ENCODE data around the gene SPATA45.

Gene SPATA45

DNA sequence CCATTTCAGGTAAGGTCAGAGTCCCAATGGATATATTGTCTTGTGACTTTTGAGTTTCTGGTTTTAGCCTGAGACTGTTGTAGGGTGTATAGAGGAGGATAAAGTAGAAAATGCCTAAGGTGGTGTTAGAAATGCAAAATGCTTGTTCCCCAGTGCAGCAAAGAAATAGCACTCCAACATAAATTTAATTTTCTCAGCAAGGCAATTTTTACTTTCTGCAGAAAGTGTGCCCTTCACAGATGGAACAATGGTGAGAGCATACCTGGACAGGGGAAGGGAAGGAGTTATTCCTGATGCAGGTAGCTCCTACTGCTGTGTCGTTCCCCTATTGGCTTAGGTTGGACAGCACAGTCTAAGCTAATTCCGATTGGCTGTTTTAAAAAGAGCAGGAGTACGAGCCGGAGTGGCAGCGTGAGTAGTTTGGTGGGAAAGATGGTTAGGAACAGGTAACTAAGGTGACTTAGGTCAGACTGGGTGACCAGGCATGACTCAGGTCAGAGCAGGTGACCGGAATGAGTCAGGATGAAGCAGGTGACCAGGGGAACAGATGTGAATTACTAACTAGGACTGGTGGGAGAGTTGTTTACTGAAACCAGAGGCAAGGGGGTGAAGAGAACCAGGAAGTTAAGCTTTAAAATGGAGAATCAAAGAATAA is 21.5 kb downstream of the SPATA45 start:
- Histone ChIP-seq H4K20me1 (ENCODE audit: control insufficient read depth, insufficient read depth, low read depth, low read length) (no peaks in the 10 kb centered on the region), H3K4me1 (ENCODE audit: control insufficient read depth, low read length) (peaks cover under 1% of the 10 kb centered on the region)

DNA sequence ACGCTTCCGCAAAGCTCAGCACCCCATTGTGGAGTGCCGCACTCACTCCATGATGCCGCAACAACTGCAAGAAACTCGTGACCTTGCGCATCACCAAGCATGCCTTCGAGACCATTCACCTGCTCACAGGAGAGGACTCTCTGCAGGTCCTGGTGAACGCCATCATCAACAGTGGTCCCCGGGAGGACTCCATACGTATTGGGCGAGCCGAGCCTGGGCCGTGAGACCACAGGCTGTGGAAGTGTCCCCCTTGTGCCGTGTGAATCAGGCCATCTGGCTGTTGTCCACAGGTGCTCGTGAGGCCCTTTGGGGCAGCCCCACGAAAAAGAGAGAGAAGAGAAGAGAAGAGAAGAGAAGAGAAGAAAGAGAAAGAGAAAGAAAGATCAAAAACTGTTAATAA is 23.2 kb downstream of the SPATA45 start:
- Histone ChIP-seq H3K4me1 (ENCODE audit: control insufficient read depth, low read length) (peaks cover 18% of the 10 kb centered on the region), H3K9me3 (ENCODE audit: control insufficient read depth, insufficient read depth, low read length) (peaks cover 15% of the 10 kb centered on the region; the same call in 1 of the 2 replicates), H3K79me2 (ENCODE audit: control insufficient read depth, low read length) (no peaks in the 10 kb centered on the region), H3K27ac (ENCODE audit: low read depth, low read length) (no peak overlapping the region), H3K36me3 (ENCODE audit: control insufficient read depth, low read length) (no peaks in the 10 kb centered on the region), H4K20me1 (ENCODE audit: control insufficient read depth, insufficient read depth, low read depth, low read length) (no peaks in the 10 kb centered on the region), H3K4me2 (ENCODE audit: low read length) (no peak overlapping the region), H3K9me2 (replicated peaks; ENCODE audit: control insufficient read depth, low read length) (no peaks in the 10 kb centered on the region), H3K4me3 (ENCODE audit: low read length) (no peak overlapping the region), H3K27me3 (ENCODE audit: control insufficient read depth, low read length) (no peaks in the 10 kb centered on the region), H3F3A (ENCODE audit: control insufficient read depth, insufficient read depth) (no peaks in the 10 kb centered on the region)
- TF ChIP-seq EZH2phosphoT487 (IDR thresholded peaks at IDR 0.05; ENCODE audit: borderline replicate concordance, low read length): no peak
- TF ChIP-seq, protein P1, sequence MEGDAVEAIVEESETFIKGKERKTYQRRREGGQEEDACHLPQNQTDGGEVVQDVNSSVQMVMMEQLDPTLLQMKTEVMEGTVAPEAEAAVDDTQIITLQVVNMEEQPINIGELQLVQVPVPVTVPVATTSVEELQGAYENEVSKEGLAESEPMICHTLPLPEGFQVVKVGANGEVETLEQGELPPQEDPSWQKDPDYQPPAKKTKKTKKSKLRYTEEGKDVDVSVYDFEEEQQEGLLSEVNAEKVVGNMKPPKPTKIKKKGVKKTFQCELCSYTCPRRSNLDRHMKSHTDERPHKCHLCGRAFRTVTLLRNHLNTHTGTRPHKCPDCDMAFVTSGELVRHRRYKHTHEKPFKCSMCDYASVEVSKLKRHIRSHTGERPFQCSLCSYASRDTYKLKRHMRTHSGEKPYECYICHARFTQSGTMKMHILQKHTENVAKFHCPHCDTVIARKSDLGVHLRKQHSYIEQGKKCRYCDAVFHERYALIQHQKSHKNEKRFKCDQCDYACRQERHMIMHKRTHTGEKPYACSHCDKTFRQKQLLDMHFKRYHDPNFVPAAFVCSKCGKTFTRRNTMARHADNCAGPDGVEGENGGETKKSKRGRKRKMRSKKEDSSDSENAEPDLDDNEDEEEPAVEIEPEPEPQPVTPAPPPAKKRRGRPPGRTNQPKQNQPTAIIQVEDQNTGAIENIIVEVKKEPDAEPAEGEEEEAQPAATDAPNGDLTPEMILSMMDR (IDR thresholded peaks at IDR 0.05; ENCODE audit: low read depth, low read length, poor library complexity, severe bottlenecking): no peak

More for the DNA sequence above, 21.5 kb downstream of the SPATA45 start:
- Histone ChIP-seq H3F3A (ENCODE audit: control insufficient read depth, insufficient read depth) (no peaks in the 10 kb centered on the region), H3K27me3 (ENCODE audit: control insufficient read depth, low read length) (no peaks in the 10 kb centered on the region), H3K9me2 (replicated peaks; ENCODE audit: control insufficient read depth, low read length) (no peaks in the 10 kb centered on the region), H3K27ac (ENCODE audit: low read depth, low read length) (no peak overlapping the region), H3K4me3 (ENCODE audit: low read length) (no peak overlapping the region), H3K4me2 (ENCODE audit: low read length) (no peak overlapping the region), H3K36me3 (ENCODE audit: control insufficient read depth, low read length) (no peaks in the 10 kb centered on the region), H3K79me2 (ENCODE audit: control insufficient read depth, low read length) (no peaks in the 10 kb centered on the region), H3K9me3 (ENCODE audit: control insufficient read depth, insufficient read depth, low read length) (peaks cover 15% of the 10 kb centered on the region; the same call in 1 of the 2 replicates)
- TF ChIP-seq EZH2phosphoT487 (IDR thresholded peaks at IDR 0.05; ENCODE audit: borderline replicate concordance, low read length): no peak
- TF ChIP-seq, protein P1 (IDR thresholded peaks at IDR 0.05; ENCODE audit: low read depth, low read length, poor library complexity, severe bottlenecking): no peak

DNA sequence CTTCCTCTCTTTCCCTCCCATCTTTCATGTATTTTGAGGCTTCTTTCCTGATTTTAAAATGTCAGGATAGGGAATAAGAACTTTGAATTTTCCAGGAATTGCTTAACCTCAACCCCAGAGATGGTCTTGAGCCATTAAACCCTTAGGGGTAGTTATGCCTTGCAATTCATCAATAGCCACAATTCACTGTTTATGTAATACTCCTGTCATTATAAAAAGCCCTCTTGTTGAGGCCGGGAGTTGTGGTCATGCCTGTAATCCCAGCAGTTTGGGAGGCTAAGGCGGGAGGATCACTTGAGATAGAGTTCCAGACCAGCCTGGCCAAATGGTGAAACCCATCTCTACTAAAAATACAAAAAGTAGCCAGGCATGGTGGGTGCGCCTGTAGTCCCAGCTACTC is 24.5 kb downstream of the SPATA45 start:
- H3F3A ChIP-seq (ENCODE audit: control insufficient read depth, insufficient read depth): no peaks in the 10 kb centered on the region
- no peak for TF ChIP-seq EZH2phosphoT487 (IDR thresholded peaks at IDR 0.05; ENCODE audit: borderline replicate concordance, low read length)
- TF ChIP-seq, protein P1 (IDR thresholded peaks at IDR 0.05; ENCODE audit: low read depth, low read length, poor library complexity, severe bottlenecking): no peak
- H3K9me3 ChIP-seq (ENCODE audit: control insufficient read depth, insufficient read depth, low read length): peaks cover 15% of the 10 kb centered on the region; the same call in 1 of the 2 replicates
- peaks cover 20% of the 10 kb centered on the region for H3K4me1 ChIP-seq (ENCODE audit: control insufficient read depth, low read length)
- H3K36me3 ChIP-seq (ENCODE audit: control insufficient read depth, low read length): no peaks in the 10 kb centered on the region
- H4K20me1 ChIP-seq (ENCODE audit: control insufficient read depth, insufficient read depth, low read depth, low read length): no peaks in the 10 kb centered on the region
- no peaks in the 10 kb centered on the region for H3K79me2 ChIP-seq (ENCODE audit: control insufficient read depth, low read length)
- H3K27ac ChIP-seq (ENCODE audit: low read depth, low read length): no peak overlapping the region
- no peak overlapping the region for H3K4me2 ChIP-seq (ENCODE audit: low read length)
- H3K9me2 ChIP-seq (replicated peaks; ENCODE audit: control insufficient read depth, low read length): no peaks in the 10 kb centered on the region
- no peak overlapping the region for H3K4me3 ChIP-seq (ENCODE audit: low read length)
- H3K27me3 ChIP-seq (ENCODE audit: control insufficient read depth, low read length): no peaks in the 10 kb centered on the region
